Measurements from ENCODE around the gene KLF6.

DNA sequence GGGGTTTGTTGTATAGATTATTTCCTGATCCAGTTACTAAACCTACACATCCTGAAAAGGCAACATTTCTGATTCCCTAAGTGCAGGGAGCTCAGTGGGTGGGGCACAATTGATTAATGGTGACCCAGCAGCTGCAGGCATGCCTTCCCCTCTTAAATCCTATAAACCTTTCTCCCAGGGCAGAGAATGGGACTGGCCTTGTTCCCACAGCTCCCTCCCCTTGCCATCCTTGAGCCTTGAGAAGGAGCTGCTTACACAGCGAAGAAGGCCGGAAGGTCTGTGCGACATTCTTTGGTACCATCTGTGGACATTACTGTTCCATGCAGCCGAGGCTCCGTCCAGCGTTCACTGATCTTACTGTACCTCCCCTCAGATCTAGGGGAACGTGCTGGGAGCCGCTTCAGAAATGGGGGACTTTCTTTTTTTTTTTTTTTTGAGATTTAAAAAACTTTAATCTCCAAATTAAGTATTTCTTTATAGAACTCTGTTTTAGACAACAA lies 14.3 kb downstream of the KLF6 start:
- TF ChIP-seq CTCF (conservative IDR thresholded peaks at IDR 0.05; ENCODE audit: low read depth, low read length): no peak
- no peak for TF ChIP-seq EZH2 (IDR thresholded peaks at IDR 0.05; ENCODE audit: borderline replicate concordance, low read depth, low read length, poor library complexity, severe bottlenecking)

All from A673 (cell line).